GM18519 (cell line): ENCODE results near the gene FOXL2NB.

ENCODE experiments used
- ATAC-seq: cut with Tn5 transposase; IDR thresholded peaks from one replicate; pipeline ENCODE4 v1.9.1; 2021; ENCODE audit warnings: mild to moderate bottlenecking, moderate library complexity; ENCODE audit not compliant: unreplicated experiment, low FRiP score

Gene FOXL2NB

DNA sequence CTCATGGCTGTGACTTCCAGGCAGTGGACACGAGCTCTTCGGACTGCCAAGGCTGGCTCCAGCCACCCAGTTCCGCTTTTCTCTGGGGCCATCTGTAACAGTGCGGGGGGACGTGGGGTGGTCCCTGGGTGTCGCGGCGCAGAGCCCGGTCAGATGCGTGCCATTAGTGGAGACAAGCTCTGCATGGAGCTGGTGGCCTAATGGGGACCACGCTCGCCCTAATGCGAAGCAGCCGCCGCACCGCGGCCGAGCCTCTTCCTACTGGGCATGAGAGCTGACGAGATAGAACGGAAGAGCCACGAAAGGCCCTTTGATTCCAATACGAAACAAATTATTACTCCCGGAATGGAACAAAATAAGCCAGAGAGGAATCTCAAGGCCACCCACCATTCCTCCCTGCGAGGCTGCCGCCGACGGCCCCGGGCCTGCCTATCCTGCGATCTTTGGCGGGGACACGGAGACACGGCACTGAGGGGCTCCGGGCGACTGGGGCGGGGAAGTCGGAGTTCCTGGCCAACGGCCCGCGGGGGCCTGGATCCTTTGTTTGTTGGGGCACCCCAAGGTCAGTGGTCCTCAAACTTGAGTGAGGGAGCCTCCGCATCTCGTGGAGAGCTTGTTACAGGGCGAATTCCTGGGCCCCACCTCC, 18.2 kb upstream of the FOXL2NB start:
- ATAC-seq: no peak

DNA sequence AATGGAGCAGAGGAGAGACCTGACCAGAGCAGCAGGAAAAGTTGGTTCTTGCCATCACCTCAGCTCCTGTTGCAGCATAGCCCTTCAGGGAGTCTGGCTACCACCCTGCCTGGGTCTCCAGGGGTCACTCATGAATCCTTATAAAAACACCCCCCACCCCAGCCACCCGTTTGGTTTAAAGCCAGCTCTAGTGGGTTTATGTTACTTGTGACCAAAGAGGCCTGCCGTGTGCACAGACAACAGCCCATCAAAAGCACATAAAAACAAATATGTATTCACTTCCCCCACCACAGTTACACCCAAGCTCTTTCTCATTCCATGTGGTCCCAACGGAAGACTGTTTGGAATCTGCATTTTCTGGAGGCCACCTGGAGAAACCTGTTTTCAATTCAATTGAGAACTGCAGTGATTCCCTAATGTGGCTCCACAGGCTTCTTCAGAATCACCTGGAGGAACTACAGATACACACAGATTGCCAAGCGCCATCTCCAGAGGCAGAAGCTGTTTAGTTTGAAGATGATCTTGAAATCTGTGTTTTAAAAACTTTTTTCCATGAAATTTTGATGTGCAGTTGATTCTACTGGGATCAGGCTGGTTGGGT, 13.8 kb upstream of the FOXL2NB start:
- no peak for ATAC-seq

DNA sequence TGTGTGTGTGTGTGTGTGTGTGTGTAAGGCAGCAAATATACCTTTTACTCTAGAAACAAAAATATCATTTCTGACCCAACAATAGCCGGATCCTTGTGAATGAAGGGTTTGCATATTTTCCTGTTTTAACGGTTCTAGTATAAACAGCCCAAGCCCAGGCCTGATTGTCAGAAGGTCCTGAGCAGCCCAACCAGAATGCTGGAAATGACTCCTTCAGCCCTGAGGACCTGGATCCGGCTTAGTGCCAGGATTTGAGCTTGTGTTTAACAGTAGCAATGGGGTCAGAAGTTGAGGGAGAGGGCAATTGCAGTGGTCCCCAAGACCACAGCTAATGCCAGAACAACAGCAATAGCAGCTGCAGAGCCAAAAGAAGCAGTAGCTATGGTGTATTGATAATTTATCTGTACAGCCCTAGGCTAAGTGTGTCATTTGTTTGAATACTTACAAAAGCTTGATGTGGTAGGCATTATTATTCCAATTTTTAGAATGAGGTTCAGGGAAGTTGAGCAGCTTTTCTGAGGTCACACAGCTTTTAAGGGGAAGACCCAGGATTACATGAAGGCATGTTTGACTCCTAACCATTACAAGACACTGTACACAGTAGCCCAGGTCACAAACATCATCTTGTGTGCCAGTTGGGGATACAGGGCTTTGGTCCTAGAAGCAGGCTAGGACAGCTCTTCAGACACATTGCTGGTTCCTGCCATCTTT, 12.9 kb upstream of the FOXL2NB start:
- no peak for ATAC-seq

DNA sequence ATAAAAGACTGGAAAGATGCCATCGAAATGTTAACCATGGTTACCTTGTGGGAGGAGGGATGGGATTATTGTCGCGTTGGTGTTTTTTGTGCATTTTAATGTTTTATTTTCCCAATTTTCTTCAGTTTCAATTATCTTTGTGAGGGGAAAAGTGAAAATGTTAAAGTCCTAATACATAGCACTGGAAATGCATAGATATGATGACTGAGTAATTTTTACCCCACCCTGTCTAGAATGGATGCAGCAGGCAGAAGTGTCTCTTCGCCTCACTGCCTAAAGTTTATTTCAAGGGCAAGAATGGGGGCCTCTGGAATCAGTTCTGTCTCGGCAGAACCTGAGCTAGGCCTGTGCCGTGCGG, 11.5 kb upstream of the FOXL2NB start:
- ATAC-seq: no peak

- peak; percentile 40 for ATAC-seq
Measured at GRCh38 chr3:138935863-138936740, 10.9 kb upstream of the FOXL2NB start.

- no peak for ATAC-seq
Measured at GRCh38 chr3:138936741-138937689, 10.0 kb upstream of the FOXL2NB start.

DNA sequence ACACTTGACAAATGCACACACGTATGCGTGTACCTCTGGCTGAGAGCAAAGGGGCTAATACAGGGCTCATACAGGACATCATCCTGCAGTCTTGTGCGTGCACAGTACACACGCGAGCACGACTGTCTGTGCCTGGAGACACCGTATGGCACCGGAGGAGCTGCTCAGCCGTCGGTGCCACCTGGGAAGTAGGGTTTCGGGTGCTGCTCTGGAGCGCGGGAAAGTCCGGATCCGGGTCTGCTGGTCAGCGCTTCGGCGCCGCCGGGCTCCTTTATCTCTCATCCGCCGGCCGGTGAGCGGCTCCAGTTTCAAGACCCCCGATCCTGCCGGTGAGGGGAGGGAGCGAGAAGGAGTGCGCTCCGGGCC, 9.3 kb upstream of the FOXL2NB start:
- no peak for ATAC-seq

DNA sequence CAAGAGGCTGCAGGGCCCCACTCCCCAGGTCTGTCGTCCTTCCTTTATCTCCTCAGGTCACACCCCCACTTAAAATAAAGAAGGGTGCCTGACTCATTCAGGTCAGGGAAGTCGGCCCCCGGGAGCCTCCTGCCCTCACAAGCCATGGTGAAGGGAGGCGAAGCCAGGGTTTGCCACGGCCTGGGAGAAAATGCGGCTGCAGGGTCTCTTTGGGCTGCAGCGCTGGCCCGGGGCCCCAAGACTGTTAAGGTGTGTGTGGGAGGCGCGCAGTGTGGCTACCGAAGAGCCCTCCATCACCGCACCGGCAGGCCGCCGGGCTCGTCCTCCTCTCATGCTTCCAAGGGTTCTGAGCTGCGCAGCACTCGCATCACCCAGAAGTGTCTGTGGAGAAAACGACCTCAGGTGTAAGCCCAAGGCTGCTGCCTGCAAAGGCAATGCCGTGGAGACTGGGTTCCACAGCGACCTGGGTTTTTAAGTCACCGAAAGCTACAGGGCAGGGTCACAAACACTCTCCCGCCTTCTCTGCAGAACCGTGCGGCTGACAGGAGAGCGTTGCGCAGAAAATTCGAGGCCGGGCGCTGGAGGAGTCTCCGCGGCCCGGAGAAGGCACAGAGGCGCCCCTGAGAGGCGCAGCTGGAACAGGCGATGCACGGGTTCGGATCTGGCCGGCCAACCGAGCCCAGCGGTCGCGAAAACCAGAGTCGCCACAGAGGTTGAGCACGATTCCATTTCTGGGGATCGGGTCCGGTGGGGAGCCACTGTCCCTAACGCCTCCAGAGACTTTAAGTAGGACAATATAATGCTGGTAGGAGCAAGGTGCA, 8.8 kb upstream of the FOXL2NB start:
- no peak for ATAC-seq

- no peak for ATAC-seq
Measured at GRCh38 chr3:138938877-138939560, 8.0 kb upstream of the FOXL2NB start.

- ATAC-seq: no peak
Measured at GRCh38 chr3:138939561-138940241, 7.3 kb upstream of the FOXL2NB start.

DNA sequence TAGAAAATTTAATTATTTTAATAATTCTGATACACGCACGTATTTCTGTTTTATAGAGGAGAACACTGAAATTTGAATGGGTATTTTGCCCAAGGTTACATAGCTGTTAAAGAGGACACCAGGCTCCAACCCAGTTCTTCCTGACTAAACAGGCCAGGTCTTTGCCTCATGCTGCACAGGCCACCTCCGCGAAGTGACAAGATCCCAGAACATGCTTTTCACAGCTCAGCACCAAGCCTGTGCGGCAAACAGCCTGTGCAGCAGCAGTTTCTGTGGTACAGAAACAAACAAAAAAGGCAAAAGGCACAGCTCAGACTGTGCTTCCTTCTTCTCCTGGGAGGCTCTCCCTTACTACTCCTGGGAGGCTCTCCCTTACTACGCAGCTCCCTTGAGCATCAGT, 6.6 kb upstream of the FOXL2NB start:
- no peak for ATAC-seq

- no peak for ATAC-seq
Measured at GRCh38 chr3:138941259-138941885, 5.6 kb upstream of the FOXL2NB start.

- ATAC-seq: no peak
Measured at GRCh38 chr3:138942271-138942670, 4.7 kb upstream of the FOXL2NB start.

- no peak for ATAC-seq
Measured at GRCh38 chr3:138942861-138943623, 4.0 kb upstream of the FOXL2NB start.

GRCh38 chr3:138943724-138944653, 3.0 kb upstream of the FOXL2NB start:
- no peak for ATAC-seq

DNA sequence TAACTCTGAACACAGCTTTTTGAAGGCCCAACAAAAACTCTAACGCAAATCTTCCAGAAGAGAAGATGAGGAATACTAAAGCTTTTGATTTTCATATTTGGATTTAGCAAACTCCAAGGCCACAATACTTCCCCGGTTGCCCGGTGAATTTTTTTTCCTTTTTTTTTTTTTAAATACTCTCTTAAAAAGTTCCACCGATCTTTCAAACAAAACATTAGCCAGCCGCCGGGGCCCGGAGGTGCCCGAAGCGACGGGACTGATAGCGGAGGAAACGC, 2.4 kb upstream of the FOXL2NB start:
- ATAC-seq: no peak
